ENCODE data around the gene MPZL1.

DNA sequence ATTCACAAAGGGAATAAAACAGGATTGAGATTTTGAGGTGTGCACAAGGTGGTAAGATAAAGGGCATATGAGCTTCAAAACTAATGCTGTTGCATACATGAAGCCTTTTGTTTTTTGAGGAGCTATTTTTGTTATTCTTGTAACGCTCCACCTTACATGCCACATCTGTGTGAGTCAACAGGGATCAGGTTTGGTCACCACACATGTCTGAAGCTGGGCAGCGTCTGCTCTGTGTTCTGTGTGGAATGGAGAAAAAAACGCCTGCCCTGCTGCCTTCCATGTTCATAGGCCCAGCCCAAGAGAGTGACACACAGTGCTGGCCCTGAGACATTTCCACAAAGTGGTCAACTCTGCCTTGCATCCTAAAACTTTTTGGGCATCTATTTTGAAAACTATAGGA is 67.7 kb downstream of the MPZL1 start:
- TF ChIP-seq, protein P1, sequence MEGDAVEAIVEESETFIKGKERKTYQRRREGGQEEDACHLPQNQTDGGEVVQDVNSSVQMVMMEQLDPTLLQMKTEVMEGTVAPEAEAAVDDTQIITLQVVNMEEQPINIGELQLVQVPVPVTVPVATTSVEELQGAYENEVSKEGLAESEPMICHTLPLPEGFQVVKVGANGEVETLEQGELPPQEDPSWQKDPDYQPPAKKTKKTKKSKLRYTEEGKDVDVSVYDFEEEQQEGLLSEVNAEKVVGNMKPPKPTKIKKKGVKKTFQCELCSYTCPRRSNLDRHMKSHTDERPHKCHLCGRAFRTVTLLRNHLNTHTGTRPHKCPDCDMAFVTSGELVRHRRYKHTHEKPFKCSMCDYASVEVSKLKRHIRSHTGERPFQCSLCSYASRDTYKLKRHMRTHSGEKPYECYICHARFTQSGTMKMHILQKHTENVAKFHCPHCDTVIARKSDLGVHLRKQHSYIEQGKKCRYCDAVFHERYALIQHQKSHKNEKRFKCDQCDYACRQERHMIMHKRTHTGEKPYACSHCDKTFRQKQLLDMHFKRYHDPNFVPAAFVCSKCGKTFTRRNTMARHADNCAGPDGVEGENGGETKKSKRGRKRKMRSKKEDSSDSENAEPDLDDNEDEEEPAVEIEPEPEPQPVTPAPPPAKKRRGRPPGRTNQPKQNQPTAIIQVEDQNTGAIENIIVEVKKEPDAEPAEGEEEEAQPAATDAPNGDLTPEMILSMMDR (IDR thresholded peaks at IDR 0.05), result no peak
- TF ChIP-seq JUN (CRISPR knock-in tag; IDR thresholded peaks at IDR 0.05) (no peak), ESRRA (CRISPR knock-in tag; IDR thresholded peaks at IDR 0.05; ENCODE audit: borderline replicate concordance) (no peak), GABPB1 (CRISPR knock-in tag; IDR thresholded peaks at IDR 0.05) (no peak), NR3C1 (CRISPR knock-in tag; conservative IDR thresholded peaks at IDR 0.05; ENCODE audit: low read depth) (no peak)
- TF ChIP-seq, protein P2, sequence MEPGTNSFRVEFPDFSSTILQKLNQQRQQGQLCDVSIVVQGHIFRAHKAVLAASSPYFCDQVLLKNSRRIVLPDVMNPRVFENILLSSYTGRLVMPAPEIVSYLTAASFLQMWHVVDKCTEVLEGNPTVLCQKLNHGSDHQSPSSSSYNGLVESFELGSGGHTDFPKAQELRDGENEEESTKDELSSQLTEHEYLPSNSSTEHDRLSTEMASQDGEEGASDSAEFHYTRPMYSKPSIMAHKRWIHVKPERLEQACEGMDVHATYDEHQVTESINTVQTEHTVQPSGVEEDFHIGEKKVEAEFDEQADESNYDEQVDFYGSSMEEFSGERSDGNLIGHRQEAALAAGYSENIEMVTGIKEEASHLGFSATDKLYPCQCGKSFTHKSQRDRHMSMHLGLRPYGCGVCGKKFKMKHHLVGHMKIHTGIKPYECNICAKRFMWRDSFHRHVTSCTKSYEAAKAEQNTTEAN (CRISPR knock-in tag; IDR thresholded peaks at IDR 0.05), result no peak
- TF ChIP-seq, protein P3, sequence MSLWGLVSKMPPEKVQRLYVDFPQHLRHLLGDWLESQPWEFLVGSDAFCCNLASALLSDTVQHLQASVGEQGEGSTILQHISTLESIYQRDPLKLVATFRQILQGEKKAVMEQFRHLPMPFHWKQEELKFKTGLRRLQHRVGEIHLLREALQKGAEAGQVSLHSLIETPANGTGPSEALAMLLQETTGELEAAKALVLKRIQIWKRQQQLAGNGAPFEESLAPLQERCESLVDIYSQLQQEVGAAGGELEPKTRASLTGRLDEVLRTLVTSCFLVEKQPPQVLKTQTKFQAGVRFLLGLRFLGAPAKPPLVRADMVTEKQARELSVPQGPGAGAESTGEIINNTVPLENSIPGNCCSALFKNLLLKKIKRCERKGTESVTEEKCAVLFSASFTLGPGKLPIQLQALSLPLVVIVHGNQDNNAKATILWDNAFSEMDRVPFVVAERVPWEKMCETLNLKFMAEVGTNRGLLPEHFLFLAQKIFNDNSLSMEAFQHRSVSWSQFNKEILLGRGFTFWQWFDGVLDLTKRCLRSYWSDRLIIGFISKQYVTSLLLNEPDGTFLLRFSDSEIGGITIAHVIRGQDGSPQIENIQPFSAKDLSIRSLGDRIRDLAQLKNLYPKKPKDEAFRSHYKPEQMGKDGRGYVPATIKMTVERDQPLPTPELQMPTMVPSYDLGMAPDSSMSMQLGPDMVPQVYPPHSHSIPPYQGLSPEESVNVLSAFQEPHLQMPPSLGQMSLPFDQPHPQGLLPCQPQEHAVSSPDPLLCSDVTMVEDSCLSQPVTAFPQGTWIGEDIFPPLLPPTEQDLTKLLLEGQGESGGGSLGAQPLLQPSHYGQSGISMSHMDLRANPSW (CRISPR knock-in tag; conservative IDR thresholded peaks at IDR 0.05; ENCODE audit: low read depth), result no peak

Measured in WTC11 (cell line).